Karpas-422 (cell line): ENCODE measurements around the gene NID2. TPM values are rescaled to one million over a fixed set of nuclear protein-coding genes. Genes with fewer than 3 reads are reported as not detected.

Source experiments
- DNase-seq: peaks from one replicate; pipeline ENCODE4 v3.0.0-alpha.2; 2015
- H2AFZ ChIP-seq: fragments of 200-600 bp; sonication (generic); 2 replicates; pipeline ENCODE4 v1.6.1; 2014; ENCODE audit warnings: antibody characterized with exemption, low read length, mixed read lengths
- H3K27ac ChIP-seq: fragments of 200-600 bp; sonication (generic); 2 replicates; pipeline ENCODE4 v1.5.1; 2014; ENCODE audit warnings: mild to moderate bottlenecking, low read length, moderate library complexity
- H3K27me3 ChIP-seq: fragments of 200-600 bp; sonication (generic); 2 replicates; pipeline ENCODE4 v1.6.1; 2014; ENCODE audit warnings: low read length, mixed read lengths
- H3K36me3 ChIP-seq: fragments of 200-600 bp; sonication (generic); 2 replicates; pipeline ENCODE4 v1.6.1; 2014; ENCODE audit warnings: low read length, mixed read lengths; ENCODE audit not compliant: insufficient read depth
- H3K4me1 ChIP-seq: fragments of 200-600 bp; sonication (generic); 2 replicates; pipeline ENCODE4 v1.6.1; 2014; ENCODE audit warnings: mild to moderate bottlenecking, low read length, mixed read lengths
- H3K4me2 ChIP-seq: fragments of 200-600 bp; sonication (generic); 2 replicates; pipeline ENCODE4 v1.6.1; 2014; ENCODE audit warnings: low read length, low read depth, mild to moderate bottlenecking; ENCODE audit not compliant: poor library complexity, severe bottlenecking
- H3K4me3 ChIP-seq: fragments of 200-600 bp; sonication (generic); 2 replicates; pipeline ENCODE4 v1.5.1; 2014; ENCODE audit warnings: mild to moderate bottlenecking, antibody characterized with exemption, low read length, mixed read lengths
- H3K79me2 ChIP-seq: fragments of 200-600 bp; sonication (generic); 2 replicates; pipeline ENCODE4 v1.6.1; 2014; ENCODE audit warnings: mild to moderate bottlenecking, low read length, mixed read lengths
- H3K9ac ChIP-seq: fragments of 200-600 bp; sonication (generic); 2 replicates; pipeline ENCODE4 v1.6.0; 2014; ENCODE audit warnings: low read length
- H3K9me2 ChIP-seq: fragments of 200-600 bp; sonication (generic), shearing (Covaris generic); replicated peaks from 2 replicates; pipeline ENCODE4 v1.6.0; 2014; ENCODE audit warnings: mild to moderate bottlenecking, low read length, moderate library complexity; ENCODE audit not compliant: insufficient read depth
- H3K9me3 ChIP-seq: fragments of 300-700, 200-600 bp; sonication (generic); 2 replicates; pipeline ENCODE4 v1.6.1; 2014; ENCODE audit warnings: low read length, mixed read lengths
- H4K20me1 ChIP-seq: fragments of 200-600 bp; sonication (generic); 2 replicates; pipeline ENCODE4 v1.6.1; 2014; ENCODE audit warnings: mild to moderate bottlenecking, antibody characterized with exemption, low read length, low read depth; ENCODE audit not compliant: insufficient read depth
- total RNA-seq: library from RNA; depleted of rRNA; stranded (reverse); fragments of >200 nt; shearing (Covaris generic); gene quantifications from 2 replicates; pipeline ENCODE4 v1.2.3, GENCODE V29; 2014; ENCODE audit warnings: low replicate concordance

Gene NID2
- total RNA-seq, 1 experiment from 2014 or later: not detected

DNA sequence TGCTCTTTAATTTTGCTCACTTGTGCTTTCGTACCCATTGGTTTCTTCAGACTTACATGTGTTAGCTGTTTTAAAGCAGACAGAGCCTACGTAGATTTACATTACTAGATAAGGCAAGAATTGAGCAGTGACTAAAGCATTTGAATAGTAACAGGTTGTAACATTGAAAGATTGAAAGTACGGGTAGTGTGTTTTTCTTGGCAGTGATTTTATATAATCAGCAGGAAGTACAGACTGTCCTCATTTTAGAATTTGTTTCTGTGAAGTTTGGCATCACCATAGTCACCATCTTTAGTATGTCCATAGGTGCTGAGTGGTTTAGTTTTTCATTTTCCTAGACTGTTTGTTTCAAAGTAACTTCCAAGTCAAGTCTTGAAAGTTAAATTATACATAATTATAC lies 65.5 kb downstream of the NID2 start:
- Histone ChIP-seq H3K36me3 (peaks cover 98% of the 10 kb centered on the region), H3K4me2 (no peak overlapping the region), H3K4me3 (no peak overlapping the region), H3K9me2 (no peaks in the 10 kb centered on the region), H3K9me3 (no peaks in the 10 kb centered on the region), H3K27ac (no peak overlapping the region), H4K20me1 (peaks cover 14% of the 10 kb centered on the region; the same call in 1 of the 2 replicates), H3K27me3 (no peaks in the 10 kb centered on the region), H3K79me2 (peaks cover 17% of the 10 kb centered on the region), H2AFZ (no peak overlapping the region), H3K9ac (no peak overlapping the region), H3K4me1 (peaks cover 13% of the 10 kb centered on the region)
- no peak for DNase-seq

DNA sequence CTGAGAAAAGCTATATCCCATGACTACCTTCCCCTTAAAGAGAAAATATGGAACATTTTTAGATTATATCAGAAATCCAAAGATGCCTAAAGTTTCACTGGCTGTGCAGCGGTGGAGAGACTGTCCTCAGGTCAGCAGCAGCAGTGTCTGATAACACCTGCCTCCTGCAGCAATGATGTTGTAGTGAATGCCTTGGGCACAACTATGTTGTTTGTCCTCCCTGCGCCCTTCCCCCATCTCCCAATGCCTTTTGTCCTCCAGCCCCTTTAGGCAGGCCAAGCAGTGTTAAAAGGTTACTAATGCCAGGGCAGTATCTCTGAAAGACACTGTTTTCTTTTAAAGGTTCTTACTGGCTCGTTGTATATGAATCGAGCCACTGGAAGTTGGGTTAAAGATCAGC lies 66.3 kb downstream of the NID2 start:
- H4K20me1 ChIP-seq: 0 out of 2 replicates have a peak, but pooled peaks cover 8% of the 10 kb centered on the region
- no peak overlapping the region for H3K4me2 ChIP-seq
- no peak overlapping the region for H3K9ac ChIP-seq
- peaks cover 13% of the 10 kb centered on the region for H3K4me1 ChIP-seq
- no peaks in the 10 kb centered on the region for H3K9me3 ChIP-seq
- H3K36me3 ChIP-seq: peaks cover 98% of the 10 kb centered on the region
- no peak overlapping the region for H2AFZ ChIP-seq
- no peak for DNase-seq
- no peak overlapping the region for H3K27ac ChIP-seq
- no peak overlapping the region for H3K4me3 ChIP-seq
- H3K27me3 ChIP-seq: no peaks in the 10 kb centered on the region
- H3K9me2 ChIP-seq: no peaks in the 10 kb centered on the region
- H3K79me2 ChIP-seq: peaks cover 25% of the 10 kb centered on the region

DNA sequence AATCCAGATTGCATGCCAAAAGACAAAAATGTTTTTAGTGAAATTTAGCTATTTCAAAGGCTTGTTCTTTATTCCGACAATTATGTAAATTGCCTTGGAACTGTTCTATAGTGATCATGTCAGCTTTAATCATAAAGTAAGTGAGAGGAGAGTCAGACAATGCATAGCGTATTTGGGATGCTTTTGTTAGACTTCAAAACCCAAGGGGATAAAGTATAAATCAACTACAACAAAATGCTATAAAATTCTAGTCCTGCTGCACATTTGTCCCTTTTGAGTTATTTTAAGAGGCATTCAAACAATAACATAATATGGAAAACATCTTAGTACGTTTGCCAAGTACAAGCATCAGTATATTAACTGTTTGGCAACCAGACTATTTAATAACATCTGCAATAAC lies 68.2 kb downstream of the NID2 start:
- Histone ChIP-seq H3K9ac (no peak overlapping the region), H3K4me1 (peaks cover 13% of the 10 kb centered on the region), H4K20me1 (peaks cover 13% of the 10 kb centered on the region; the same call in 1 of the 2 replicates), H3K4me2 (no peak overlapping the region), H3K36me3 (peaks cover 98% of the 10 kb centered on the region), H3K9me3 (no peaks in the 10 kb centered on the region), H3K27me3 (no peaks in the 10 kb centered on the region), H3K9me2 (no peaks in the 10 kb centered on the region), H3K4me3 (no peak overlapping the region), H2AFZ (no peak overlapping the region), H3K27ac (no peak overlapping the region), H3K79me2 (peaks cover 44% of the 10 kb centered on the region)
- no peak for DNase-seq

DNA sequence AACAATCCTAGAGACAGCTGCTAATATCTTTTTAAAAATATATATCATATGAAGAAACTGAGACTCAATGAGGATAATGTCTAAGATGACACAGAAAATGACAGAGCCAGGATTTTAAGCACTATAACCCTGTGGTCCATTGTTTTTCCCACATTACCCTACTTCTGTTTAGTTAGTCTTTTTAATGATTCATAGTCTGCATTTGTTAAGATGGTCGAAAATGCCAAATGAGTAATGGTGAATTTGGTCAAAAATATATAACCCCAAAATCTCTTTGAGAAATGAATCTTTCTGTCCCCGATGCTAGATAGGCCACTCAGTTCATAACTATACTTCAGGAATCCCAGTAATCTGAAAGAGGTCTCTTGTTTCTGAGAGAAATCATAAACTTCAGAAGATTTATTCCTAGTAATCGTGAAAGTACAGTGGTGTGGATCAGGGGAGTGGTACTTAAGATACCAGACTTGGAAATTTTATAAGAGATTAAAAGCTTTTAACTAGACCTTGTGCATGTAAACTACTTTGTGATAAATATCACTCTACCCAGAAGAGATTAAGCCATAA lies 68.8 kb downstream of the NID2 start:
- DNase-seq: no peak
- Histone ChIP-seq H3K9me3 (no peaks in the 10 kb centered on the region), H2AFZ (no peak overlapping the region), H3K4me1 (peaks cover 13% of the 10 kb centered on the region), H3K4me3 (no peak overlapping the region), H3K36me3 (peaks cover 98% of the 10 kb centered on the region), H3K9me2 (no peaks in the 10 kb centered on the region), H4K20me1 (peaks cover 13% of the 10 kb centered on the region; the same call in 1 of the 2 replicates), H3K9ac (no peak overlapping the region), H3K27ac (no peak overlapping the region), H3K4me2 (no peak overlapping the region), H3K27me3 (no peaks in the 10 kb centered on the region), H3K79me2 (peaks cover 50% of the 10 kb centered on the region)

DNA sequence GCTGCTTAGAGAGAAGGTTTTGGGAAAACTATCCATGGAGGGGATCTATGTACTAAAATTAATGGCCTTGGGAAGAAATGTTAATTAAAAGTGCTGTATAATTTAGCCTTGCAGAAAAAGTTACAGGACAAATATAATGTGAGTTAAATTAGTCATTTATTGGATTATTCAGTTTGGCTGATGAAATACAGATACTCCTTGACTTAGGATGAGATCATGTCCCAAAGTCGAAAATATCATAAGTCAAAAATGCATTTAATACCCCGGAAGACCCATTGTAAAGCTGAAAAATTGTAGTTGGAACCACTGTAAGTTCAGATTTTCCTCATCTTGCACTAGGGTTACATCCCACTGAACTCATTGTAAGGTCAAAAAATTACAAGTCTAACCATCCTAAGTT lies 69.8 kb downstream of the NID2 start:
- no peaks in the 10 kb centered on the region for H3K27me3 ChIP-seq
- H3K9me2 ChIP-seq: no peaks in the 10 kb centered on the region
- H3K36me3 ChIP-seq: peaks cover 98% of the 10 kb centered on the region
- no peak overlapping the region for H2AFZ ChIP-seq
- H3K9ac ChIP-seq: no peak overlapping the region
- no peak overlapping the region for H3K4me3 ChIP-seq
- no peak overlapping the region for H3K27ac ChIP-seq
- no peaks in the 10 kb centered on the region for H3K9me3 ChIP-seq
- H3K4me1 ChIP-seq: peaks cover 6% of the 10 kb centered on the region
- no peak overlapping the region for H3K4me2 ChIP-seq
- peaks cover 60% of the 10 kb centered on the region for H3K79me2 ChIP-seq
- peaks cover 13% of the 10 kb centered on the region; the same call in 1 of the 2 replicates for H4K20me1 ChIP-seq
- no peak for DNase-seq

DNA sequence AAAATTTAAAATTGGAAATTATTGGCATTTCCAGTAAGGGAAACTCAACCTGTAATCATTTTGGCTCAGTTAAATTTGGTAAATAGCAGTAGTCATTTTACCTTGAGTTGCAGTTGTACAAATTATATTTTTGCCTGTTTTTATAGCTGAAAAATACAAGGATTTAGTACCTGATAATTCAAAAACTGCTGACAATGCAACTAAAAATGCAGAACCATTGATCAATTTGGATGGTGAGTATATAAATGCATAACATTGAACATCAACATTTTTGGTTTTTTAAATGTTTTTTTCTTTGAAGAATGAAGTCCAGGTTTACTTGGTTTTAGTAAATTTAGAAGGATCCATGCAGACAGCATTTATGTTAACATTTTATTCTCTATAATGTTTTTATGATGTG lies 70.5 kb downstream of the NID2 start:
- Histone ChIP-seq H2AFZ (no peak overlapping the region), H3K4me1 (peaks cover 4% of the 10 kb centered on the region), H3K36me3 (peaks cover 98% of the 10 kb centered on the region), H3K4me2 (no peak overlapping the region), H3K27me3 (no peaks in the 10 kb centered on the region), H3K27ac (no peak overlapping the region), H3K9ac (no peak overlapping the region), H3K79me2 (peaks cover 67% of the 10 kb centered on the region), H4K20me1 (peaks cover 10% of the 10 kb centered on the region; the same call in 1 of the 2 replicates), H3K4me3 (no peak overlapping the region), H3K9me3 (no peaks in the 10 kb centered on the region), H3K9me2 (no peaks in the 10 kb centered on the region)
- DNase-seq: no peak

DNA sequence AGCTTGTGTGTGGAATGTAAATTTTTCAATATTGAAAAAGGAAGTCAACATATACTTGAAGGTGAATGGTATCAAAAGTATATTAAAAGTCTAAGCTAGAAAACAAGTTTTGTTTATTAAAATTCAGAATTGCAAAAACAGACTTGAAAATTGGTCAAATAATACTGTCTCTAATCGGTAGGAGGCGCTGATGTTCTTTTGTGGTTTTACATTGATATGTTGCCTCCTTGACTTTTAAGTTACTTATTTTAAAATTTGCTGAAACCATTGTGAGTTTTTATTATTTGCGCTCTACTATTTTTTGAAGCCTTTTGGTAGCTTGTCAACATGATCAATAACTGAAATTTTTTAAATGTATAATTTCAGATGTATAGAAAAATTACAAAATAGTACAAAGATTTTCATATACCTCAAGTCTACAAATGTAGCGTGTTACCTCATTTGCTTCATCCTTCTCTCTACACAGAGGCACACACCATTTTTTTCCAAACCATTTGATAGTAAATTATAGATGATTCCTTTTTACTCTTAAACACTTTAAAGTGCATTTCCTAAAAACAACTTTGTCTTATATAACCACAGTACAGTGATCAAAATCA lies 72.6 kb downstream of the NID2 start:
- H3K9me3 ChIP-seq: no peaks in the 10 kb centered on the region
- peaks cover 82% of the 10 kb centered on the region for H3K79me2 ChIP-seq
- no peaks in the 10 kb centered on the region for H3K9me2 ChIP-seq
- no peak overlapping the region for H3K9ac ChIP-seq
- H3K27ac ChIP-seq: no peak overlapping the region
- H4K20me1 ChIP-seq: peaks cover 5% of the 10 kb centered on the region; the same call in 1 of the 2 replicates
- H3K4me2 ChIP-seq: no peak overlapping the region
- peaks cover 24% of the 10 kb centered on the region for H3K4me1 ChIP-seq
- peak; percentile 77 for DNase-seq
- peaks cover 95% of the 10 kb centered on the region for H3K36me3 ChIP-seq
- no peak overlapping the region for H2AFZ ChIP-seq
- no peaks in the 10 kb centered on the region for H3K27me3 ChIP-seq
- H3K4me3 ChIP-seq: no peak overlapping the region

DNA sequence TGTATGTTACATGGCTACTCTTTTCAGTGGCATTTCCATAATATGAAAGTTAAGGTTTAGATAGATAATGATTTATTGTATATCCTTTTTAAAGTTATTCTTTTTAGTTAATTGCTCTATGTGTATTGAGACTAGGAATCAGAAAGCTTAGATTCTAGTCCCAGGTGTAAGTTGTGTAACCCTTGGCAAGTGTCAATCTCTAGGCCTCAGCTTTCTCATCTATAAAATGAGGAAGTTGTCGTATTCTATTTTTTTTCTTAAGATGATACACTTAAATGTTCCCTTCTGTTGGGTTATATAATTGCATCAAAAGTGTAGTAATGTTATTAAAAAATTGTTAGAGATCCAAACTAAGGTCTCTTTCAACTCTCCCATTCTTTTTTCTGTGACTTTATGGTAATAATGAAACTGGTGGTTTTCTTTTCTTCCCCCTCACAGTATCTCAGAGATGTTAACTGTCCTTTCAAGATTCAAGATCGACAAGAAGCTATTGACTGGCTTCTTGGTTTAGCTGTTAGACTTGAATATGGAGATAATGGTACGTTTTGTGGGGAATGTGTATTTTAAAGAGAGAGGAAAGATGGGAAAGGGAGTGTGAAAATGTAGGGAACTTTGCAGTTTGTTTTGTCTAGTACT lies 75.5 kb downstream of the NID2 start:
- peaks cover 95% of the 10 kb centered on the region for H3K79me2 ChIP-seq

More for the DNA sequence above, 75.5 kb downstream of the NID2 start:
- no peak overlapping the region for H3K4me3 ChIP-seq
- H3K4me2 ChIP-seq: peak overlapping the region; percentile 2
- no peak overlapping the region for H3K27ac ChIP-seq
- no peaks in the 10 kb centered on the region for H3K9me2 ChIP-seq
- H3K4me1 ChIP-seq: peaks cover 42% of the 10 kb centered on the region
- H3K9me3 ChIP-seq: no peaks in the 10 kb centered on the region
- H3K27me3 ChIP-seq: no peaks in the 10 kb centered on the region
- peaks cover 15% of the 10 kb centered on the region for H4K20me1 ChIP-seq
- H3K9ac ChIP-seq: no peak overlapping the region
- peak; percentile 60 for DNase-seq
- no peak overlapping the region for H2AFZ ChIP-seq
- H3K36me3 ChIP-seq: peaks cover 72% of the 10 kb centered on the region; the same call in 1 of the 2 replicates
